GM19193 (cell line): ENCODE measurements around the gene UCHL3.

Experiments used
- POLR2A ChIP-seq: IDR thresholded peaks from 4 replicates; pipeline ENCODE4 v1.6.1; 2011; ENCODE audit not compliant: insufficient read depth, insufficient read length; ENCODE audit errors: extremely low read depth

Gene UCHL3

GRCh38 chr13:75585153-75585552 is 35.6 kb downstream of the UCHL3 start:
- no peak for TF ChIP-seq POLR2A

GRCh38 chr13:75587679-75588078 is 38.1 kb downstream of the UCHL3 start:
- TF ChIP-seq POLR2A, result no peak

- TF ChIP-seq POLR2A, result no peak
Measured at GRCh38 chr13:75596657-75597182, 47.1 kb downstream of the UCHL3 start.

GRCh38 chr13:75600371-75600770 is 50.8 kb downstream of the UCHL3 start:
- TF ChIP-seq POLR2A, result no peak

GRCh38 chr13:75603038-75603437 is 53.4 kb downstream of the UCHL3 start:
- TF ChIP-seq POLR2A, result no peak

GRCh38 chr13:75607447-75607846 is 57.9 kb downstream of the UCHL3 start:
- no peak for TF ChIP-seq POLR2A

- TF ChIP-seq POLR2A, result no peak
Measured at GRCh38 chr13:75610466-75610865, 60.9 kb downstream of the UCHL3 start.

GRCh38 chr13:75612354-75612753 is 62.8 kb downstream of the UCHL3 start:
- no peak for TF ChIP-seq POLR2A

GRCh38 chr13:75617230-75617629 is 67.6 kb downstream of the UCHL3 start:
- no peak for TF ChIP-seq POLR2A

GRCh38 chr13:75618308-75618707 is 68.7 kb downstream of the UCHL3 start:
- no peak for TF ChIP-seq POLR2A

- TF ChIP-seq POLR2A, result no peak
Measured at GRCh38 chr13:75620020-75620419, 70.4 kb downstream of the UCHL3 start.

- no peak for TF ChIP-seq POLR2A
Measured at GRCh38 chr13:75621147-75621546, 71.6 kb downstream of the UCHL3 start.

GRCh38 chr13:75628801-75629200 is 79.2 kb downstream of the UCHL3 start:
- TF ChIP-seq POLR2A, result no peak

GRCh38 chr13:75633285-75633684 is 83.7 kb downstream of the UCHL3 start:
- TF ChIP-seq POLR2A, result no peak

GRCh38 chr13:75635101-75635827 is 85.7 kb downstream of the UCHL3 start:
- no peak for TF ChIP-seq POLR2A

GRCh38 chr13:75635828-75636435 is 86.3 kb downstream of the UCHL3 start, which contains the start of gene LMO7:
TSS of gene LMO7 (plus strand) at chr13:75636330. CDS start at chr13:75636658, 328 bp downstream.
- peak; percentile 45 for TF ChIP-seq POLR2A

GRCh38 chr13:75636436-75637180 is 87.0 kb downstream of the UCHL3 start:
- TF ChIP-seq POLR2A, result peak; percentile 29
